Measurements from ENCODE around the gene AFF3. TPM values are rescaled to one million over a fixed set of nuclear protein-coding genes. Genes with fewer than 3 reads are reported as not detected.

AFF3 gene
- total RNA-seq, 2 donors from 2014 or later = 10.8 to 16.2 TPM

- Histone ChIP-seq H3K27ac (no peak overlapping the region), H3K27me3 (no peaks in the 10 kb centered on the region), H3K4me1 (peaks cover 0 to 9% of the 10 kb centered on the region in 2 donors), H3K4me3 (no peak overlapping the region), H3K9me3 (no peaks in the 10 kb centered on the region), H3K36me3 (no peaks in the 10 kb centered on the region)
- no peak for DNase-seq (ENCODE audit: low spot score)
- no peak for TF ChIP-seq CTCF (IDR thresholded peaks at IDR 0.05)
Observed at GRCh38 chr2:100059638-100060037, 82.8 kb downstream of the AFF3 start.

GRCh38 chr2:100057901-100058261, 84.5 kb downstream of the AFF3 start:
- no peaks in the 10 kb centered on the region for H3K36me3 ChIP-seq
- H3K4me1 ChIP-seq = peaks cover 0 to 12% of the 10 kb centered on the region in 2 donors
- no peak overlapping the region for H3K4me3 ChIP-seq
- no peak overlapping the region for H3K27ac ChIP-seq
- no peaks in the 10 kb centered on the region for H3K9me3 ChIP-seq
- DNase-seq (ENCODE audit: low spot score) = no peak
- H3K27me3 ChIP-seq = no peaks in the 10 kb centered on the region
- no peak for TF ChIP-seq CTCF (IDR thresholded peaks at IDR 0.05)

- H3K4me3 ChIP-seq = no peak overlapping the region
- H3K27me3 ChIP-seq = no peaks in the 10 kb centered on the region
Observed at GRCh38 chr2:100054426-100054825, 88.0 kb downstream of the AFF3 start.

GRCh38 chr2:100053087-100053885, 89.1 kb downstream of the AFF3 start:
- Histone ChIP-seq H3K27me3 (no peaks in the 10 kb centered on the region), H3K36me3 (no peaks in the 10 kb centered on the region), H3K27ac (no peak overlapping the region), H3K9me3 (no peaks in the 10 kb centered on the region), H3K4me1 (peaks cover 0 to 4% of the 10 kb centered on the region in 2 donors), H3K4me3 (no peak overlapping the region)
- DNase-seq (ENCODE audit: low spot score) = no peak
- no peak for TF ChIP-seq CTCF (IDR thresholded peaks at IDR 0.05)

More at GRCh38 chr2:100054426-100054825, 88.0 kb downstream of the AFF3 start:
- H3K36me3 ChIP-seq = no peaks in the 10 kb centered on the region
- H3K27ac ChIP-seq = no peak overlapping the region
- peaks cover 0 to 6% of the 10 kb centered on the region in 2 donors for H3K4me1 ChIP-seq
- no peak for DNase-seq (ENCODE audit: low spot score)
- no peak for TF ChIP-seq CTCF (IDR thresholded peaks at IDR 0.05)
- no peaks in the 10 kb centered on the region for H3K9me3 ChIP-seq

GRCh38 chr2:100052650-100053049, 89.7 kb downstream of the AFF3 start:
- DNase-seq (ENCODE audit: low spot score) = no peak
- Histone ChIP-seq H3K27ac (no peak overlapping the region), H3K4me3 (no peak overlapping the region), H3K9me3 (no peaks in the 10 kb centered on the region), H3K27me3 (no peaks in the 10 kb centered on the region), H3K36me3 (no peaks in the 10 kb centered on the region), H3K4me1 (peaks cover 0 to 4% of the 10 kb centered on the region in 2 donors)
- TF ChIP-seq CTCF (IDR thresholded peaks at IDR 0.05) = no peak

GRCh38 chr2:100051253-100051652, 91.1 kb downstream of the AFF3 start:
- no peak overlapping the region for H3K4me3 ChIP-seq
- TF ChIP-seq CTCF (IDR thresholded peaks at IDR 0.05) = no peak
- no peak overlapping the region for H3K27ac ChIP-seq
- H3K4me1 ChIP-seq = peaks cover 0 to 6% of the 10 kb centered on the region in 2 donors
- no peaks in the 10 kb centered on the region for H3K9me3 ChIP-seq
- no peaks in the 10 kb centered on the region for H3K27me3 ChIP-seq
- no peaks in the 10 kb centered on the region for H3K36me3 ChIP-seq
- DNase-seq (ENCODE audit: low spot score) = no peak
